Lower lobe of right lung (tissue), 2 donors: Measurements from ENCODE around the gene FAM171A2. TPM values are rescaled to one million over a fixed set of nuclear protein-coding genes. Genes with fewer than 3 reads are reported as not detected.
A peak's percentile ranks its signal among the peaks of the same experiment; 100 is the strongest.

ENCODE experiments used
- ATAC-seq, 2 donors: fragments of 200-7000 bp; cut with Tn5 transposase; one replicate each; pipeline ENCODE4 v1.9.1; 2020 to 2022; ENCODE audit warnings: mild to moderate bottlenecking in 2 of 2, moderate library complexity in 2 of 2
- DNase-seq: peaks from one replicate; pipeline ENCODE4 v3.0.0-alpha.2; 2020
- H3K27ac ChIP-seq: fragments of 200-600 bp; one replicate; pipeline ENCODE4 v1.8.0; 2022
- H3K27me3 ChIP-seq: fragments of 200-600 bp; one replicate; pipeline ENCODE4 v1.8.0; 2022; ENCODE audit warnings: low read depth
- H3K36me3 ChIP-seq: fragments of 200-600 bp; one replicate; pipeline ENCODE4 v1.8.0; 2022; ENCODE audit warnings: mild to moderate bottlenecking
- H3K4me1 ChIP-seq: fragments of 200-600 bp; one replicate; pipeline ENCODE4 v1.8.0; 2022
- H3K4me3 ChIP-seq: fragments of 200-600 bp; one replicate; pipeline ENCODE4 v1.8.0; 2022; ENCODE audit warnings: mild to moderate bottlenecking
- H3K9me3 ChIP-seq: fragments of 200-600 bp; one replicate; pipeline ENCODE4 v1.8.0; 2022
- intact Hi-C: fragments of 100-400 bp; cut with DNase I; formaldehyde crosslinking; loops from one replicate; pipeline ENCODE4 v1.11.0; 2022
- total RNA-seq: library from RNA; stranded (reverse); fragmentation: NEBNext Ultra II Directional; extraction: Animal tissue kit (Norgen Biotek cat#: 25700); gene quantifications from one replicate; pipeline ENCODE4 v1.2.1, GENCODE V29; 2021
- TF ChIP-seq, protein P1 (sequence below): fragments of 200-600 bp; IDR thresholded peaks from one replicate; pipeline ENCODE4 v1.8.0; 2022; ENCODE audit warnings: antibody characterized with exemption, mild to moderate bottlenecking
- donor health status: DM: no; HTN: yes; CAD: no; lungs with severe emphysema.

Gene FAM171A2
- total RNA-seq, 1 donor from 2014 or later: 1.2 TPM

GRCh38 chr17:44356241-44356640 lies 7.4 kb downstream of the FAM171A2 start:
- ATAC-seq: no peak
- no peak for DNase-seq
- Histone ChIP-seq H3K9me3 (no peaks in the 10 kb centered on the region), H3K27me3 (peaks cover 5% of the 10 kb centered on the region), H3K4me3 (no peak overlapping the region), H3K4me1 (peaks cover 2% of the 10 kb centered on the region), H3K36me3 (peaks cover 21% of the 10 kb centered on the region), H3K27ac (no peak overlapping the region)
- TF ChIP-seq, protein P1, sequence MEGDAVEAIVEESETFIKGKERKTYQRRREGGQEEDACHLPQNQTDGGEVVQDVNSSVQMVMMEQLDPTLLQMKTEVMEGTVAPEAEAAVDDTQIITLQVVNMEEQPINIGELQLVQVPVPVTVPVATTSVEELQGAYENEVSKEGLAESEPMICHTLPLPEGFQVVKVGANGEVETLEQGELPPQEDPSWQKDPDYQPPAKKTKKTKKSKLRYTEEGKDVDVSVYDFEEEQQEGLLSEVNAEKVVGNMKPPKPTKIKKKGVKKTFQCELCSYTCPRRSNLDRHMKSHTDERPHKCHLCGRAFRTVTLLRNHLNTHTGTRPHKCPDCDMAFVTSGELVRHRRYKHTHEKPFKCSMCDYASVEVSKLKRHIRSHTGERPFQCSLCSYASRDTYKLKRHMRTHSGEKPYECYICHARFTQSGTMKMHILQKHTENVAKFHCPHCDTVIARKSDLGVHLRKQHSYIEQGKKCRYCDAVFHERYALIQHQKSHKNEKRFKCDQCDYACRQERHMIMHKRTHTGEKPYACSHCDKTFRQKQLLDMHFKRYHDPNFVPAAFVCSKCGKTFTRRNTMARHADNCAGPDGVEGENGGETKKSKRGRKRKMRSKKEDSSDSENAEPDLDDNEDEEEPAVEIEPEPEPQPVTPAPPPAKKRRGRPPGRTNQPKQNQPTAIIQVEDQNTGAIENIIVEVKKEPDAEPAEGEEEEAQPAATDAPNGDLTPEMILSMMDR: no peak
- intact Hi-C loops: no loop called here

DNA sequence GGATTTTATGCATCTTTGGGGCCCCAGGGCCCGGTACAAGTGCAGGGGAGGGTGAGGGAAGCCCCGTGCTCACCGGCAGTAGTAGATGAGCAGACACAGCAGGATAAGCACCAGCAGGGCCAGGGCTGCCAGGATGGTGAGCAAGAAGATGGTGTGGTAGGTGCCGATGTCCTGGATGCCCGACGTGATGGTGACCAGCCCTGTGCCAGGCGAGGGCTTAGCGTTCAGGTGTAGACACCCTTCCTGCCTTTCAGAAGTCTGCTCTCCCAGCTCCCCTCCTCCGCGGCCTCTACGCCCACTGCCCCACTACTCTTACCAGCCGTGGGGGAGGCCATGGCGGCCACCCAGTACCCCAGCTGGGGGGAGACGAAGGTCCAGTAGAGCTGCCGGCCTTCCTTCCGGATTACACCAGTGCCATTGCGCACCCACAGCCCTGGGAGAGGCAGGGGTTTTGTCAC lies 8.0 kb downstream of the FAM171A2 start:
- H3K4me1 ChIP-seq: no peaks in the 10 kb centered on the region
- H3K4me3 ChIP-seq: no peak overlapping the region
- H3K27ac ChIP-seq: no peak overlapping the region
- DNase-seq: no peak
- peaks cover 27% of the 10 kb centered on the region for H3K36me3 ChIP-seq
- H3K27me3 ChIP-seq: no peaks in the 10 kb centered on the region
- no peak for ATAC-seq
- TF ChIP-seq, protein P1: no peak
- intact Hi-C loops: no loop called here
- H3K9me3 ChIP-seq: no peaks in the 10 kb centered on the region

DNA sequence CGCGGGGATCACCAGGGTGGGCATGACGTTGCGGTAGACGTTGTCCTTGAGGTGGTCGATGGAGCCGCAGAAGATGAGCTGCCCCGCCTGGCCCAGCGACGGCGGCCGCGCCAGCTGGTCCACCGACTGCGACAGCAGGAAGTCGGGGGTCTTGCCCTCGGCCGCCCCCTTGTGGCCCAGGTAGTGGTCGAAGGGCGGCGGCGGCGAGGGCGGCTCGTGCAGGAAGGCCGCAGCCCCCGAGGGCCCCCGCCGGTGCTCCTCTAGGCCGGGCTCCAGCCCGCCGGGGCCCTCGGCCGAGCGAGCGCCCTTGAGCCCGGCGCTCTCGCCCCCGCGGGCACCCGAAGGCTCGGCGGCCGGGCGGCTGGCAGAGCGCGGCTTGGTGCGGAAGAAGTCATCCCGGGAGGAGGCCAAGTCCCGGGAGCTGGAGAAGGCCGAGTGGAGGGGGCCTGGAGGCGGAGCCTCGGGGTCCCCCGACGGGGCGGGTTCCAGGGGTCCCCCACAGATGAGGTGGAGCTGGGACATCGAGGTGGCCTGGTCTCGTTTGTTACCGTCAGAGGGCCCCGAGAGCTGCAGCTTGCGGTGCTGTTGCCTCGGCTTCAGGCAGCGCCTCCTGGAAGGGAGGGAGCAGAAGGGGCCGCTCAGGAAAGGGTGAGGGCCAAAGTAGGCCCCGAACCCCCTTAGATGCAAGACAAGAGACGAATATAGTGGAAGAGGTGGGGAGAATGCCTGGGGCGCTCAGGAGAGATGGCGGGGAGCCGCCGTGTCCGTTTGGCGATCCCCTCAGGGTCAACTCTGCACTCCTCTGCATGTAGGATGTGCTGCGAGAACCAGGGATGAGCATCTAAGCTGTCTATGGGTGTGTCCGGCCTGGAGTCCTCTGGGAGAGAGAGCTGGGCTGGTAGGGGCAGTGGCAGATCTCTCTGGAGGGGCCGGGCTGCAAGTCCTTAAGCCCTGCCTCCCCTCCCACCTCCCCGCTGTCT lies 8.8 kb downstream of the FAM171A2 start:
- ATAC-seq: no peak
- H3K27me3 ChIP-seq: no peaks in the 10 kb centered on the region
- TF ChIP-seq, protein P1: peak; percentile 17
- H3K36me3 ChIP-seq: peaks cover 35% of the 10 kb centered on the region
- intact Hi-C loops: no loop called here
- no peak for DNase-seq
- no peak overlapping the region for H3K27ac ChIP-seq
- no peaks in the 10 kb centered on the region for H3K4me1 ChIP-seq
- H3K4me3 ChIP-seq: no peak overlapping the region
- H3K9me3 ChIP-seq: no peaks in the 10 kb centered on the region

- Histone ChIP-seq H3K9me3 (no peaks in the 10 kb centered on the region), H3K4me1 (peaks cover 6% of the 10 kb centered on the region), H3K27me3 (no peaks in the 10 kb centered on the region), H3K36me3 (peaks cover 45% of the 10 kb centered on the region), H3K4me3 (peak overlapping the region; percentile 43), H3K27ac (no peak overlapping the region)
- ATAC-seq (peak; percentile 23 to 34), DNase-seq (no peak)
- TF ChIP-seq, protein P1: no peak
- intact Hi-C loops: no loop called here
Observed at GRCh38 chr17:44353672-44354331, 9.9 kb downstream of the FAM171A2 start.

GRCh38 chr17:44352828-44353671 lies 10.6 kb downstream of the FAM171A2 start:
- ATAC-seq: no peak
- TF ChIP-seq, protein P1: no peak
- peaks cover 46% of the 10 kb centered on the region for H3K36me3 ChIP-seq
- H3K9me3 ChIP-seq: no peaks in the 10 kb centered on the region
- peak overlapping the region; percentile 43 for H3K4me3 ChIP-seq
- no peaks in the 10 kb centered on the region for H3K27me3 ChIP-seq
- peaks cover 11% of the 10 kb centered on the region for H3K4me1 ChIP-seq
- no peak overlapping the region for H3K27ac ChIP-seq
- intact Hi-C loops: no loop called here
- no peak for DNase-seq
